Duodenal mucosa (tissue), 2 donors: Measurements from ENCODE around the gene BCHE.

Experiments used
- H3K27ac ChIP-seq: one replicate; pipeline ENCODE4 v1.7.0; 2013; ENCODE audit warnings: low read depth, low read length
- H3K27me3 ChIP-seq, 2 donors: one replicate each; pipeline ENCODE4 v1.7.0; 2013; ENCODE audit warnings: low read length in 2 of 2, control low read depth in 1 of 2; ENCODE audit not compliant: insufficient read depth in 2 of 2, control insufficient read depth in 1 of 2
- H3K36me3 ChIP-seq, 2 donors: one replicate each; pipeline ENCODE4 v1.7.0; 2013; ENCODE audit warnings: low read length in 2 of 2, control low read depth in 1 of 2; ENCODE audit not compliant: insufficient read depth in 2 of 2, control insufficient read depth in 1 of 2
- H3K4me1 ChIP-seq, 2 donors: one replicate each; pipeline ENCODE4 v1.7.0; 2013; ENCODE audit warnings: low read length in 2 of 2, control low read depth in 1 of 2; ENCODE audit not compliant: insufficient read depth in 2 of 2, control insufficient read depth in 1 of 2
- H3K4me3 ChIP-seq, 2 donors: one replicate each; pipeline ENCODE4 v1.7.0; 2013; ENCODE audit warnings: low read length in 2 of 2, low read depth in 1 of 2
- H3K9ac ChIP-seq, 2 donors: one replicate each; pipeline ENCODE4 v1.7.0; 2013; ENCODE audit warnings: low read length in 2 of 2, low read depth in 1 of 2
- H3K9me3 ChIP-seq, 2 donors: one replicate each; pipeline ENCODE4 v1.7.0; 2013; ENCODE audit warnings: low read length in 2 of 2, control low read depth in 1 of 2; ENCODE audit not compliant: control insufficient read depth in 1 of 2

The BCHE gene

DNA sequence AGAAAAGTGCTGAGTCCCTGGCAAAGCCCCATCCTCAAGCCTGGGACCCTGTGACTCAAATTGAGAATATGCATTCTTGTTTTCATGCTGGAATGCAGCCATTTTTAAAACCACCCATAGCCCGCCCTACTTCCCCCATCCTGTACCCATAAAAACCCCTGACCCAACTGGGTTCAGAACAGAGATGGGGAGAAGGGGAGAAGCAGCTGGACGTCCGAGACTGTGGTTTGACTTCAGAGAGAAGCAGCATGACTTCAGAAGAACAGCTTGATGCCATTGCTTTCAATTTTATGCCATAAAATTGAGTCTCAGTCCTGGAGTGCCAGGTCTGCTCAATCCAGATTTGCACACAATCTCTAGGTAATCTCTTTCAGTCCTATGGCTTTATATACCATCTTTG lies 78.2 kb downstream of the BCHE start:
- H3K27me3 ChIP-seq = no peaks in the 10 kb centered on the region
- no peak overlapping the region for H3K4me3 ChIP-seq
- no peaks in the 10 kb centered on the region for H3K9me3 ChIP-seq
- H3K27ac ChIP-seq = no peak overlapping the region
- H3K9ac ChIP-seq = no peak overlapping the region
- H3K36me3 ChIP-seq = no peaks in the 10 kb centered on the region
- no peaks in the 10 kb centered on the region for H3K4me1 ChIP-seq

DNA sequence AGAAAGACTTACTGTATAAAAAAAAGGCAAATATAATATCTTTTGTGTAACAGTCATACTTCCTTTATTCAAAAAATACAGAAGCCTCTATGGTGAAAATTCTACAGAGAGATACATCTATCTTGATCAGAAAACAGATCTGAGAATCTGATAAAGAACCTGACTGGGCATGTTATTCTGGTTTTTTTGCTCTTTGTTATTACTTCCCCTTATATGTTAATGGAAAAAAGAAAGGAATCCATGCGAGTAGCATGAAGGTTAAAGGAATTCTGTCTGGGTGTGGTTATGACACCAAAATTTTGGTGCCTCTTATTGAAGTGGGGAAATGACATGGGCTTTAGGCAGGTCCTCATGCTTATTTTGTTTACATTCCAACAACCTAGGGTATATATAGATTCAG lies 81.7 kb downstream of the BCHE start:
- Histone ChIP-seq H3K9ac (no peak overlapping the region), H3K4me3 (no peak overlapping the region), H3K27me3 (no peaks in the 10 kb centered on the region), H3K27ac (no peak overlapping the region), H3K36me3 (no peaks in the 10 kb centered on the region), H3K9me3 (no peaks in the 10 kb centered on the region), H3K4me1 (no peaks in the 10 kb centered on the region)

DNA sequence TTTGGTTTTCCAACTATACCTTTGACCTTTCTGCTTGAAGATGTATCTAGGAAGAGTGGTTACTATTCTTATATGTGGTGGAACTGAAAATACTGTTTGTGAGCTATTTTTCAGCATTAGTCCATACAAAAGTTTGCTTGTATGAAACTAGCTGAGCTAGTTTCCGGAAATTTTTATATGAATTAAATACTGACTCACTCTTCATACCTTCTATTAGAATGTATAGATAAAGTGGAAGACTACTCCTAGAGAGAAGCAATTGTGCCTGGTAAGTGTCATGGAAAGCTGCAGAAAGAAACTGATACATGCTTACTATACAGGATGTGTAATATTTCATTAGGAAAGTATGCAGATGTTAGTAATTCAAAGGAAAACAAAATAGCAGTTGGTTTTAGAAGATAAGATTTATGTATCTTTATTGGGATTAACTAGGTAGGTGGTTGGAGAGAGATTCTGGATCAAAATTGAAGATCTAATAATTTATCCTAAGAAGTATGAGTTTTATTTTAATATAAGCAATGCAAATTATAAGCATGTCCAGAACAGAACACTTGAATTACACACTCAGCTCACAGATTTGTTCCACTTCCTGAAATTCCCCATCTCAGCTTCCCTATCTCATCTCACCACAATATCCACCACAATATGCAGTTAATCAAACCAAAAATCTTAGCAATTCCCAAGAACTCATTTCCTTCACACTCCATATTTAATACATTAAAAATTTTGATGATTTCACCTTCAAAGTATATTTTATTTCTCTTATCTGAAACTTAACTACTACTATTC lies 82.8 kb downstream of the BCHE start:
- no peaks in the 10 kb centered on the region for H3K4me1 ChIP-seq
- H3K4me3 ChIP-seq = no peak overlapping the region
- H3K27me3 ChIP-seq = no peaks in the 10 kb centered on the region
- H3K9ac ChIP-seq = no peak overlapping the region
- no peaks in the 10 kb centered on the region for H3K36me3 ChIP-seq
- H3K27ac ChIP-seq = no peak overlapping the region
- no peaks in the 10 kb centered on the region for H3K9me3 ChIP-seq

DNA sequence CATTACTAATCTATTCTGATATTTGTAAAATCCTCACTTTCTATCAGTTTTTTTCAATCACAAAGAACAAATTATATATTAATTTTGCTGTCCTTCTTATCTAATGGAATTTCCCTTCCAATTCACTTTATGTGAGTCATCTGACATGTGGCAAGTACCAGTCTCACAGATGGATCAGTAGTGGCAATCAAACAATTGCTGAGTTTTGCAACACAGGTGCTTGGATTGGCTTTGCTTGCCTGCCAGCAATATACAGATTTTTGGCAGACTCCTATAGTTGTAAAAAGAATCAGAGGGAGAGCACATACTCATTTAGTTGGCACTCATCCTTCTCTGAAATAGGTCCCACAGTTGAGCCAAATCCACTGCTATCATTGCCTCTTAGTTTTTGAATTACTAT lies 83.7 kb downstream of the BCHE start:
- Histone ChIP-seq H3K4me3 (no peak overlapping the region), H3K4me1 (no peaks in the 10 kb centered on the region), H3K27ac (no peak overlapping the region), H3K9me3 (no peaks in the 10 kb centered on the region), H3K9ac (no peak overlapping the region), H3K36me3 (no peaks in the 10 kb centered on the region), H3K27me3 (no peaks in the 10 kb centered on the region)

DNA sequence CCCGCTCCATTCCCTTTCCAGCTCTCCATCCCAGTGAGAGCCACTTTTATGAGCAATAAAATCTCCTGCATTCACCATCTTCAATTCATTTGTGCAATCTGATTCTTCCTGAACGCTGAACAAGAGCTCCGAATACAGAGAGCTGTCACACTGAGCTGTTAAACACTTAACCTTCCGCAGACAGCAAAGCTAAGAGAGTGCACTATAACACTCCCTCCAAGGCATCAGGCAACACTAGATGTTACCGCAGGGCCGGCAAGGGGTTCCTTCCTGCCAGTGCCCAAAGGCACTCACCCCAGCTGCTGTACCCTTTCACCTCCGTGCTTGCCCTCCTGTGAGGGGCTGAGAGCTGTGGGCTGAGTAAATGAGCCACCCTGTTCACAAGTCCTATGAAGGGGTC lies 85.6 kb downstream of the BCHE start:
- H3K27ac ChIP-seq = no peak overlapping the region

DNA sequence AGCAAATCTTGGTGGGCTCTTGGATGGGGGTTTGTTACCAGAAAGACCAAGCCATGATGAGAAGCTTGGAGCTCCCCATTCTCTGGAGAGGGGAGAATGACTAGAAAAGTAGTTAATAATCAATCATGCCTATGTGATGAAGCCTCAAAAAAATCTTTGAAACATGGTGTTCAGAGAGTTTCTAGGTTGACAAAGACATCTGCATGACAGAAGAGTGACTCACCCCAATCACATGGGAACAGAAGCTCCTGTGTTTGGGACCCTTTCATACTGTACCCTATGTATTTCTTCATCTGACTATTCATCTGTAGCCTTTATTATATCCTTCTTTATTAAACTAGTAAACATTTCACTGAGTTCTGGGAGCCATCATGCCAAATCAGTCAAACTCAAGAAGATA lies 87.4 kb downstream of the BCHE start:
- H3K4me3 ChIP-seq = no peak overlapping the region
- no peak overlapping the region for H3K27ac ChIP-seq
- no peaks in the 10 kb centered on the region for H3K4me1 ChIP-seq
- no peaks in the 10 kb centered on the region for H3K27me3 ChIP-seq
- H3K36me3 ChIP-seq = no peaks in the 10 kb centered on the region
- no peaks in the 10 kb centered on the region for H3K9me3 ChIP-seq
- H3K9ac ChIP-seq = no peak overlapping the region

More for the DNA sequence above, 85.6 kb downstream of the BCHE start:
- no peaks in the 10 kb centered on the region for H3K27me3 ChIP-seq
- no peaks in the 10 kb centered on the region for H3K9me3 ChIP-seq
- H3K4me3 ChIP-seq = no peak overlapping the region
- no peaks in the 10 kb centered on the region for H3K36me3 ChIP-seq
- no peaks in the 10 kb centered on the region for H3K4me1 ChIP-seq
- no peak overlapping the region for H3K9ac ChIP-seq

DNA sequence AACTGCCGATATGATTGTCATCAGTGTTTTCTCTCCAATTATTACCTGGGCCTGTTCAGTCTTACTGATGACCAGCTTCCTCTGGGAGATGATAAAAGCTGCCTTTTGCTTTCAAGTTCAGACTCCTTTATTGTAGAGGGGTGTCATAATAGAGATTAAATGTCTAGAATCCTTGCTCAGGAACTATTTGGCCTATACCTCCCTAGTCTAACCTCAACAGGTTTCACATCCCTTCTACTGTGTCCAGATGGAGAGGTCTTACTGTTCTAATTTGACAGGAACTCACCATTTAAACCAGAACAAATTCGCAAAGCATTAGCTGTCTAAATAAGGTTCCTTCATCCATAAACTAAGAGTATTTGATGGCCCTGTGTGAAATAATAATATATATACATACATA lies 88.0 kb downstream of the BCHE start:
- Histone ChIP-seq H3K4me3 (no peak overlapping the region), H3K9me3 (no peaks in the 10 kb centered on the region), H3K4me1 (no peaks in the 10 kb centered on the region), H3K9ac (no peak overlapping the region), H3K27ac (no peak overlapping the region), H3K27me3 (no peaks in the 10 kb centered on the region), H3K36me3 (no peaks in the 10 kb centered on the region)

DNA sequence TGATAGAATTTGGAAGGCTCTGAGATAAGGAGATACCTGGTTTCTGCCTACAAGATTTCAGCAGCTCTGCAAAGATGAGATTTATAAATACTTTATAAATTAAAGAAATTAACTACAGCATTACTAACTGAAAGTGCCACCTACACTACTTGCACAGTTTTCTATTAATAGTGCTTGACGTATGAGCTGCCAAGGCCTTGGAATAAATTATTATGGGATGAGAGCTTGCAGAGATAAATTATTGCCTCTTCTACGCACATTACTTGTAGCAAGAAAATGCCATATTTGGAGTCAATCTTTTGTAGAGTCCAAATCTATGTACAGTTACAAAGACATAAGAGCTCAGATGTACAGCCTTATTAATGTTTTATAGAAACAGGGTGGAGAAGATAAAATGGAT lies 89.1 kb downstream of the BCHE start:
- H3K27ac ChIP-seq = no peak overlapping the region

DNA sequence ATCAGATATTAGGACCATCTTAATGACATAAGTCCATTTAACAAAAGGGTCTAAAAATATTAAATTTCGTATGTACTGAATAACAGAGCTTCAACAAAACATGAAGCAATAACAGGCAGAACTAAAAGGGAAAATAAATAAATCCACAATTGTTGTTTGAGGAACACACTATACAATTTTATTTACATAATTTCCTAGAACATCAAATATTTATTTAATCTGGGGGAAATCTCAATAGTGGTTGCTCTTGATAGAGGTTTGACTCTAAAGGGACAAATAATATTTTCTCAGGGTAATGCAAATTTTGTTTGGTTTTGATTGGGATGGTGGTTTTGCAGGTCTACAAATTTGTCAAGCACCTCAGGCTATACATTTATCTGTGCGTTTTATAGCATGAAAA lies 90.3 kb downstream of the BCHE start:
- Histone ChIP-seq H3K4me3 (no peak overlapping the region), H3K36me3 (no peaks in the 10 kb centered on the region), H3K4me1 (no peaks in the 10 kb centered on the region), H3K9ac (no peak overlapping the region), H3K9me3 (no peaks in the 10 kb centered on the region), H3K27me3 (no peaks in the 10 kb centered on the region), H3K27ac (no peak overlapping the region)

More for the DNA sequence above, 89.1 kb downstream of the BCHE start:
- no peak overlapping the region for H3K4me3 ChIP-seq
- H3K27me3 ChIP-seq = no peaks in the 10 kb centered on the region
- no peak overlapping the region for H3K9ac ChIP-seq
- no peaks in the 10 kb centered on the region for H3K4me1 ChIP-seq
- H3K36me3 ChIP-seq = no peaks in the 10 kb centered on the region
- H3K9me3 ChIP-seq = no peaks in the 10 kb centered on the region

DNA sequence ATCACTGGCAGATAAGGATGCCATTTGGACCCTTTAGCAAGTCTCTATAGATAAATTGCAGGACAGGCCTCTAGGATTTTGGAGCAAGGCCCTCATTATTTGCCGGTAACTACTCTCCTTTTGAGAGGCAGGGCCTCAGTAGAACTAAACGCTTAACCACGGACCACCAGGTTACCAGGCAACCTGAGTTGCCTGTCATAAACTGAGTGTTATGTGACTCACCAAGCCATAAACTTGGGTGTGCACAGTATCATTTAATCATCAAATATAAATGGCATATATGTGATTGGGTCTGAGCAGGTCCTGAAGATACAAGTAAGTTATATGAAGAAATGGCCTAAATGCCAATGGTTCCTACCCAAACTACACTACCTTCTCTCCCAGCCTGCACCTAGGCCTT lies 93.2 kb downstream of the BCHE start:
- Histone ChIP-seq H3K27ac (no peak overlapping the region), H3K27me3 (no peaks in the 10 kb centered on the region), H3K4me1 (no peaks in the 10 kb centered on the region), H3K36me3 (no peaks in the 10 kb centered on the region), H3K4me3 (no peak overlapping the region), H3K9me3 (no peaks in the 10 kb centered on the region), H3K9ac (no peak overlapping the region)
